ENCODE data around the gene SAFB. TPM values are rescaled to one million over a fixed set of nuclear protein-coding genes. Genes with fewer than 3 reads are reported as not detected.
A peak's percentile ranks its signal among the peaks of the same experiment; 100 is the strongest.

The SAFB gene
- total RNA-seq, 1 donor from 2014 or later, result 97.1 TPM

- no peaks in the 10 kb centered on the region for H3K27me3 Mint-ChIP-seq (ENCODE audit: unreplicated experiment)
- peaks cover 22% of the 10 kb centered on the region for H3K36me3 Mint-ChIP-seq (ENCODE audit: unreplicated experiment)
- no peak for TF ChIP-seq CTCF (IDR thresholded peaks at IDR 0.05)
- DNase-seq (ENCODE audit: extremely low spot score, unreplicated experiment), result no peak
- H3K4me1 Mint-ChIP-seq (ENCODE audit: unreplicated experiment), result no peaks in the 10 kb centered on the region
- no peaks in the 10 kb centered on the region for H3K9me3 Mint-ChIP-seq (ENCODE audit: unreplicated experiment)
- H3K4me3 Mint-ChIP-seq (ENCODE audit: unreplicated experiment), result no peak overlapping the region
- H3K27ac Mint-ChIP-seq (ENCODE audit: unreplicated experiment), result no peak overlapping the region
These were observed 82.7 kb downstream of the SAFB start for GRCh38 chr19:5705552-5705951.

DNA sequence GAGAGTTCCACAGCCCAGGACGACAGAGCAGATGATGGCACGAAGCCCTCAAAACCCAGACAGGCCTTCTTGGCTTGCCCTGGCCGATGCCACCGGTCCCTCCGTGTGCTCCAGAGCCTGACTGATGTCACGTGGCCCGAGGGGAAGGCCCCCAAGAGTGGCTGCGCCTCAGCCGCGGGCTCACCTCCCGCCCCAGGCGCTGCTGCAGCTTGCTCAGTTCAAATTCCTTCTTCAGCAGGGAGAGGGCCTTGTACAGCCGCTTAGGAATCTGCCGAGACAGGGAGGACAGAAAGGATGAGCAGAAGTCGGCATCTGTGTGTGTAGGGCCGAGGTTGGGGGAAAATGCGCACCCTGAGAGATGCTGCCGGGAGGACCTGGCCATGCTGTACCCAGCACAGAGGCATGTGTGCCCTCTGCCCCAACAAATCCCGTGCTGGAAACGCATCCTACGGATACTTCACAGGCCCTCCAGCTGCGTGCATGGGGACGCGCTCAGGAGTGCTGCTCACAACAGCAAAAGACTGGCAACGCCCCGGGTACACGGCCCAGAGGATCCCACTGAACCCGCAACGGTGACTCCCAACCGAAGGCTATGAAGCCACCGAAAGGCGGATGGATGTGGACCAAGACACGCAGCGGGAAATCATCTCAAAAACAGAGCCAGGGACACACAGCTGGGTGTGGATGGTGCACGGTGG, 84.1 kb downstream of the SAFB start:
- no peak for DNase-seq (ENCODE audit: extremely low spot score, unreplicated experiment)
- Mint-ChIP-seq H3K9me3 (ENCODE audit: unreplicated experiment) (no peaks in the 10 kb centered on the region), H3K4me1 (ENCODE audit: unreplicated experiment) (no peaks in the 10 kb centered on the region), H3K4me3 (ENCODE audit: unreplicated experiment) (no peak overlapping the region), H3K36me3 (ENCODE audit: unreplicated experiment) (peaks cover 18% of the 10 kb centered on the region), H3K27ac (ENCODE audit: unreplicated experiment) (no peak overlapping the region), H3K27me3 (ENCODE audit: unreplicated experiment) (no peaks in the 10 kb centered on the region)
- TF ChIP-seq CTCF (IDR thresholded peaks at IDR 0.05), result no peak

- no peak overlapping the region for H3K4me3 Mint-ChIP-seq (ENCODE audit: unreplicated experiment)
- H3K27ac Mint-ChIP-seq (ENCODE audit: unreplicated experiment), result no peak overlapping the region
- H3K4me1 Mint-ChIP-seq (ENCODE audit: unreplicated experiment), result no peaks in the 10 kb centered on the region
- TF ChIP-seq CTCF (IDR thresholded peaks at IDR 0.05), result no peak
- no peaks in the 10 kb centered on the region for H3K9me3 Mint-ChIP-seq (ENCODE audit: unreplicated experiment)
- no peaks in the 10 kb centered on the region for H3K27me3 Mint-ChIP-seq (ENCODE audit: unreplicated experiment)
- H3K36me3 Mint-ChIP-seq (ENCODE audit: unreplicated experiment), result peaks cover 21% of the 10 kb centered on the region
- peak; percentile 83 for DNase-seq (ENCODE audit: extremely low spot score, unreplicated experiment)
These were observed 85.0 kb downstream of the SAFB start for GRCh38 chr19:5707576-5708575.

- DNase-seq (ENCODE audit: extremely low spot score, unreplicated experiment), result no peak
- H3K9me3 Mint-ChIP-seq (ENCODE audit: unreplicated experiment), result no peaks in the 10 kb centered on the region
- peaks cover 3% of the 10 kb centered on the region for H3K4me1 Mint-ChIP-seq (ENCODE audit: unreplicated experiment)
- no peak overlapping the region for H3K27ac Mint-ChIP-seq (ENCODE audit: unreplicated experiment)
- TF ChIP-seq CTCF (IDR thresholded peaks at IDR 0.05), result no peak
- no peaks in the 10 kb centered on the region for H3K27me3 Mint-ChIP-seq (ENCODE audit: unreplicated experiment)
- peaks cover 17% of the 10 kb centered on the region for H3K36me3 Mint-ChIP-seq (ENCODE audit: unreplicated experiment)
- no peak overlapping the region for H3K4me3 Mint-ChIP-seq (ENCODE audit: unreplicated experiment)
These were observed 88.1 kb downstream of the SAFB start for GRCh38 chr19:5711025-5711424.

DNA sequence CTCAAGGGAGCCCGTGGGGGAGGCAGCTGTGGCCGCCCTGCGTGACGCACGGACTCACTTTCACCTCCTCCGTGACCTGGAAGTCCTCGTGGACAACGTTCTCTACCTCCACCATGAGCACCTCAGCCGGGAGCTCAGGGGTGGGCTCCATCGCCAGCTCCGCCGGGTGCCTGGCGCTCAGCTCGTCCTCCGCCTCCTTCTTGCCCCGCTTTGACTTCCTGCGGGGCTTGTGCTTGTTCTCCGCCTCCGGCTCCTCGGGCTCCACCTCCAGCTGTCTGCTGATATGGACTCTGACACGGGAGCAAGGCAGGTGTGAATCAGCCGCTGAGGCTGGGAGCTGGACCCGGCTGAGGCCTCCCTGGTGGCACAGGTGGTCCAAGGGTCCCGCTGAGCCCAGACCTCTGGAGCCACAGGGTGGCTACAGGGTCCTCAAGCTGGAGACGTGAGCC, 88.9 kb downstream of the SAFB start:
- Mint-ChIP-seq H3K27ac (ENCODE audit: unreplicated experiment) (no peak overlapping the region), H3K36me3 (ENCODE audit: unreplicated experiment) (peaks cover 13% of the 10 kb centered on the region), H3K27me3 (ENCODE audit: unreplicated experiment) (no peaks in the 10 kb centered on the region), H3K9me3 (ENCODE audit: unreplicated experiment) (no peaks in the 10 kb centered on the region), H3K4me1 (ENCODE audit: unreplicated experiment) (peaks cover 5% of the 10 kb centered on the region), H3K4me3 (ENCODE audit: unreplicated experiment) (no peak overlapping the region)
- TF ChIP-seq CTCF (IDR thresholded peaks at IDR 0.05), result no peak
- peak; percentile 83 for DNase-seq (ENCODE audit: extremely low spot score, unreplicated experiment)

Measured in osteocyte (in vitro differentiated cells).